HepG2 (cell line): ENCODE results near the gene CCDC8. TPM values are rescaled to one million over a fixed set of nuclear protein-coding genes. Genes with fewer than 3 reads are reported as not detected.

Source experiments
- ATAC-seq: fragments of 200-7000 bp; cut with Tn5 transposase; 3 replicates; pipeline ENCODE4 v1.9.1; 2020; ENCODE audit warnings: mild to moderate bottlenecking, moderate library complexity
- BruUV-seq: library from RNA; stranded (reverse); fragments of 400-500 nt; replicated peaks from 2 replicates; lab custom pipeline; 2021; lab: Mats Ljungman, UMichigan
- CTCF ChIA-PET: fragments of 300-600 bp; formaldehyde crosslinking; extraction: SDS; loops from one replicate; lab custom pipeline; 2021; ENCODE audit warnings: low total read pairs, inconsistent platforms, low intra/inter-chr PET ratio; lab: Yijun Ruan, JAX
- POLR2A ChIA-PET: fragments of 350-600 bp; sonication (Branson Sonifier 250); formaldehyde crosslinking; loops from one replicate; lab custom pipeline; 2020; ENCODE audit warnings: antibody characterized with exemption, inconsistent platforms; lab: Yijun Ruan, JAX
- DNase-seq: peaks from one replicate; pipeline ENCODE4 v3.0.0-alpha.2; 2015; ENCODE audit warnings: low spot score
- FAIRE-seq: peaks from 3 replicates; lab custom pipeline; 2011; peaks lifted over from hg19 to GRCh38; lab: Jason Lieb, UNC
- H2AFZ ChIP-seq: one replicate; pipeline ENCODE4 v1.6.1; 2011; ENCODE audit warnings: low read length, inconsistent platforms
- H3K27ac ChIP-seq: fragments of 300-600 bp; 3 replicates; pipeline ENCODE4 v1.8.0; 2011; ENCODE audit warnings: mixed run types, mild to moderate bottlenecking, mixed read lengths, low read length, inconsistent platforms; ENCODE audit not compliant: insufficient read depth; ENCODE audit errors: extremely low read length
- H3K27me3 ChIP-seq, 2 experiments: fragments of 200-600 bp in 1 of 2; 2 replicates in 1 of 2; 3 replicates in 1 of 2; pipeline versions ENCODE4 v1.6.0 to v1.8.0; 2011; ENCODE audit warnings: low read length in 2 of 2, mild to moderate bottlenecking in 2 of 2, moderate library complexity in 2 of 2, inconsistent platforms in 1 of 2; ENCODE audit not compliant: insufficient read depth in 2 of 2, control insufficient read depth in 1 of 2
- H3K36me3 ChIP-seq, 2 experiments: fragments of 200-600 bp in 1 of 2; replicated peaks in 1 of 2; 2 replicates in 1 of 2; 3 replicates in 1 of 2; pipeline versions ENCODE4 v1.5.1 to v1.8.0; 2011; ENCODE audit warnings: low read length in 2 of 2, inconsistent platforms in 1 of 2; ENCODE audit not compliant: insufficient read depth in 2 of 2, control insufficient read depth in 1 of 2
- H3K4me1 ChIP-seq: 2 replicates; pipeline ENCODE4 v1.5.1; 2012; ENCODE audit warnings: low read length, inconsistent platforms; ENCODE audit not compliant: insufficient read depth
- H3K4me2 ChIP-seq: 2 replicates; pipeline ENCODE4 v1.6.0; 2011; ENCODE audit warnings: low read depth, low read length, inconsistent platforms
- H3K4me3 ChIP-seq, 3 experiments: fragments of 200-600 bp in 1 of 3; sonication (generic), shearing (Covaris generic) in 1 of 3; replicated peaks in 1 of 3; 2 replicates each; pipeline ENCODE4 v1.5.1; 2011 to 2016; ENCODE audit warnings: low read length in 3 of 3, inconsistent platforms in 2 of 3, low read depth in 2 of 3, mild to moderate bottlenecking in 2 of 3, control low read depth in 1 of 3, mixed read lengths in 1 of 3; ENCODE audit not compliant: insufficient read depth in 1 of 3
- H3K79me2 ChIP-seq: one replicate; pipeline ENCODE4 v1.6.1; 2011; ENCODE audit warnings: low read length, inconsistent platforms; ENCODE audit not compliant: insufficient read depth
- H3K9ac ChIP-seq: 2 replicates; pipeline ENCODE4 v1.6.0; 2011; ENCODE audit warnings: mild to moderate bottlenecking, low read depth, low read length, inconsistent platforms; ENCODE audit not compliant: insufficient read depth
- H3K9me3 ChIP-seq: 2 replicates; pipeline ENCODE4 v1.5.1; 2012; ENCODE audit warnings: mild to moderate bottlenecking, low read length
- H4K20me1 ChIP-seq: 2 replicates; pipeline ENCODE4 v1.6.0; 2011; ENCODE audit warnings: inconsistent platforms, mild to moderate bottlenecking, low read length, moderate library complexity; ENCODE audit not compliant: insufficient read depth
- ATF1 ChIP-seq: IDR thresholded peaks from 2 replicates; pipeline ENCODE4 v1.6.1; 2016; ENCODE audit warnings: mild to moderate bottlenecking, control low read depth
- ATF3 ChIP-seq: sonication (generic); formaldehyde crosslinking; IDR thresholded peaks from 2 replicates; pipeline ENCODE4 v1.4.0; 2020; ENCODE audit warnings: missing genetic modification reagents
- BHLHE40 ChIP-seq: IDR thresholded peaks from 2 replicates; pipeline ENCODE4 v1.6.1; 2011; ENCODE audit warnings: low read length, improper control_type of control experiment
- CENPX ChIP-seq: sonication (generic); formaldehyde crosslinking; IDR thresholded peaks from 2 replicates; pipeline ENCODE4 v1.9.0; 2021; ENCODE audit warnings: mild to moderate bottlenecking, missing genetic modification reagents, moderate library complexity
- DBP ChIP-seq: sonication (generic); formaldehyde crosslinking; IDR thresholded peaks from 2 replicates; pipeline ENCODE4 v1.4.0; 2020; ENCODE audit warnings: missing genetic modification reagents; ENCODE audit errors: not compliant biosample characterization
- HHEX ChIP-seq: IDR thresholded peaks from 2 replicates; pipeline ENCODE4 v1.6.1; 2016; ENCODE audit warnings: control low read depth
- NFRKB ChIP-seq: fragments of 450-650 bp; IDR thresholded peaks from 2 replicates; pipeline ENCODE4 v1.6.1; 2017
- NR0B2 ChIP-seq: sonication (generic); formaldehyde crosslinking; IDR thresholded peaks from 2 replicates; pipeline ENCODE4 v1.4.0; 2020; ENCODE audit warnings: mild to moderate bottlenecking, missing genetic modification reagents
- PBX2 ChIP-seq: IDR thresholded peaks from 2 replicates; pipeline ENCODE4 v1.6.1; 2016; ENCODE audit warnings: control low read depth
- PHF5A ChIP-seq: IDR thresholded peaks from one replicate; pipeline ENCODE4 v1.6.1; 2018; ENCODE audit warnings: low read depth, missing genetic modification reagents; ENCODE audit not compliant: unreplicated experiment
- SP4 ChIP-seq: sonication (generic); formaldehyde crosslinking; IDR thresholded peaks from 2 replicates; pipeline ENCODE4 v1.8.1; 2023; ENCODE audit warnings: mild to moderate bottlenecking, missing genetic modification reagents
- SUZ12 ChIP-seq: fragments of 150-350 bp; IDR thresholded peaks from 2 replicates; pipeline ENCODE4 v1.6.1; 2014; ENCODE audit warnings: low read depth, low read length
- TCF7 ChIP-seq: sonication (generic); IDR thresholded peaks from 2 replicates; pipeline ENCODE4 v1.6.1; 2016; ENCODE audit warnings: antibody characterized with exemption, low read depth
- ZMYM2 ChIP-seq: sonication (generic); formaldehyde crosslinking; IDR thresholded peaks from 2 replicates; pipeline ENCODE4 v1.8.0; 2022; ENCODE audit warnings: mild to moderate bottlenecking, missing genetic modification reagents
- ZNF567 ChIP-seq: sonication (generic); formaldehyde crosslinking; IDR thresholded peaks from 2 replicates; pipeline ENCODE4 v1.8.1; 2023; ENCODE audit warnings: mild to moderate bottlenecking, missing genetic modification reagents, borderline replicate concordance
- ZNF724P ChIP-seq: sonication (generic); formaldehyde crosslinking; IDR thresholded peaks from 2 replicates; pipeline ENCODE4 v1.8.0; 2022; ENCODE audit warnings: missing genetic modification reagents, borderline replicate concordance
- ZSCAN31 ChIP-seq: sonication (generic); formaldehyde crosslinking; IDR thresholded peaks from 2 replicates; pipeline ENCODE4 v1.5.0; 2020; ENCODE audit warnings: low read depth, mild to moderate bottlenecking, missing genetic modification reagents
- WGBS: methylation state at CpG from one replicate; pipeline ENCODE4 v1.1.6; 2017; ENCODE audit warnings: low lambda C conversion rate; 5-methylcytosine and 5-hydroxymethylcytosine counted together
- in situ Hi-C: cut with HindIII; loops from 2 replicates; pipeline ENCODE4 v1.10.0; 2017; ENCODE audit warnings: low pct_unique_long_range_greater_than_20kb; ENCODE audit not compliant: extremely low pct_ligation_motif_present
- intact Hi-C: fragments of 100-400 bp; cut with micrococcal nuclease; formaldehyde crosslinking; loops from one replicate; pipeline ENCODE4 v1.10.0; 2022; ENCODE audit not compliant: unreplicated experiment
- polyA plus RNA-seq, 8 experiments: library from polyadenylated mRNA; depleted of rRNA in 3 of 8; stranded (reverse) in 7 of 8; unstranded in 1 of 8; fragments of >200 nt; fragmentation: Illumina TruSeq in 4 of 8; extraction: Trizol in 4 of 8; gene quantifications; 2 replicates each; pipeline versions ENCODE4 v1.2.1 to v1.2.3, GENCODE V29; 2011 to 2016; ENCODE audit warnings: low read depth in 4 of 8, missing spikeins in 1 of 8, mixed read lengths in 1 of 8; ENCODE audit not compliant: insufficient read depth in 1 of 8
- total RNA-seq, 5 experiments: library from RNA; depleted of rRNA; stranded (reverse); fragments of >200 nt; fragmentation: Illumina TruSeq; extraction: Trizol; gene quantifications; 2 replicates each; pipeline ENCODE4 v1.2.3, GENCODE V29; 2016; ENCODE audit warnings: low read depth in 1 of 5

The CCDC8 gene
- total and polyA plus RNA-seq, 2 of the 13 experiments (the other 11 are each of a cell fraction or from before 2014, with no cell fraction given), result 0.04 TPM; not detected in 1

- Histone ChIP-seq H2AFZ (no peak overlapping the region), H3K4me2 (no peak overlapping the region), H3K4me3 (no peak overlapping the region), H3K27ac (no peak overlapping the region), H3K27me3 (no peaks in the 10 kb centered on the region), H3K9ac (no peak overlapping the region), H3K9me3 (no peaks in the 10 kb centered on the region), H4K20me1 (no peaks in the 10 kb centered on the region), H3K79me2 (no peaks in the 10 kb centered on the region), H3K36me3 (peaks cover 20 to 65% of the 10 kb centered on the region in 2 experiments), H3K4me1 (peaks cover 11% of the 10 kb centered on the region)
- ChIA-PET POLR2A (no interaction called here), CTCF (no interaction called here)
- in situ Hi-C loops (no loop called here), intact Hi-C loops (no loop called here)
- FAIRE-seq, result no peak
- TF ChIP-seq DBP (CRISPR knock-in tag) (no peak), SP4 (no peak), ZNF724P (CRISPR knock-in tag) (no peak), PBX2 (CRISPR knock-in tag) (no peak), BHLHE40 (no peak), ZNF567 (CRISPR knock-in tag) (no peak), SUZ12 (no peak), ATF1 (CRISPR knock-in tag) (no peak), NR0B2 (CRISPR knock-in tag) (no peak), TCF7 (no peak), NFRKB (no peak), ZSCAN31 (CRISPR knock-in tag) (no peak), ATF3 (no peak), CENPX (CRISPR knock-in tag) (no peak), ZMYM2 (no peak), PHF5A (CRISPR knock-in tag) (no peak), HHEX (CRISPR knock-in tag) (no peak)
- no TSS peak for BruUV-seq
- WGBS, result 97% methylated on average over 10 of the region's 10 CpGs
- no peak for DNase-seq
- ATAC-seq, result no peak
These were observed 25.6 kb downstream of the CCDC8 start for GRCh38 chr19:46387713-46388130.
